Tibial nerve (tissue), 4 donors: ENCODE results near the gene KCNQ1. TPM values are rescaled to one million over a fixed set of nuclear protein-coding genes. Genes with fewer than 3 reads are reported as not detected.

ENCODE experiments used
- DNase-seq, 2 donors: peaks; one replicate each; pipeline ENCODE4 v3.0.0-alpha.2; 2019; ENCODE audit warnings: low spot score in 2 of 2
- H3K27ac ChIP-seq, 4 donors: fragments of 200-600 bp; sonication (generic) in 3 of 4; one replicate each; pipeline ENCODE4 v1.5.1; 2017 to 2019; ENCODE audit warnings: mild to moderate bottlenecking in 1 of 4
- H3K27me3 ChIP-seq, 2 donors: fragments of 200-600 bp; sonication (generic) in 1 of 2; one replicate each; pipeline versions ENCODE4 v1.5.1 to v1.6.0; 2017 to 2019
- H3K36me3 ChIP-seq, 3 donors: fragments of 200-600 bp; sonication (generic); one replicate each; pipeline ENCODE4 v1.5.1; 2018 to 2019
- H3K4me1 ChIP-seq, 4 donors: fragments of 200-600 bp; sonication (generic) in 3 of 4; one replicate each; pipeline ENCODE4 v1.5.1; 2017 to 2019
- H3K4me3 ChIP-seq, 4 donors: fragments of 200-600 bp; sonication (generic) in 3 of 4; one replicate each; pipeline ENCODE4 v1.5.1; 2017 to 2019; ENCODE audit warnings: mild to moderate bottlenecking in 1 of 4, moderate library complexity in 1 of 4
- H3K9me3 ChIP-seq, 4 donors: fragments of 200-600 bp; sonication (generic) in 3 of 4; one replicate each; pipeline ENCODE4 v1.5.1; 2017 to 2019
- CTCF ChIP-seq, 5 experiments: fragments of 200-600 bp in 3 of 5; fragments of 450-650 bp in 2 of 5; sonication (generic) in 3 of 5; IDR thresholded peaks; one replicate each; pipeline ENCODE4 v1.5.1; 2016 to 2019; ENCODE audit warnings: antibody characterized with exemption in 5 of 5, mild to moderate bottlenecking in 3 of 5, moderate library complexity in 2 of 5
- EP300 ChIP-seq, 2 donors: sonication (generic); formaldehyde crosslinking; IDR thresholded peaks; one replicate each; pipeline ENCODE4 v1.6.1; 2017; ENCODE audit warnings: antibody characterized with exemption in 2 of 2, mild to moderate bottlenecking in 1 of 2
- POLR2A ChIP-seq, 2 donors: fragments of 450-650 bp; IDR thresholded peaks; one replicate each; pipeline ENCODE4 v1.6.1; 2017; ENCODE audit warnings: antibody characterized with exemption in 2 of 2, mild to moderate bottlenecking in 2 of 2, moderate library complexity in 2 of 2
- WGBS, 2 donors: methylation state at CpG; one replicate each; pipeline ENCODE4 v1.1.5; 2018; 5-methylcytosine and 5-hydroxymethylcytosine counted together
- total RNA-seq, 4 donors: library from RNA; depleted of rRNA; stranded (reverse); fragments of >200 nt; gene quantifications; one replicate each; pipeline ENCODE4 v1.1.0, GENCODE V29; 2016

Gene KCNQ1
- total RNA-seq, 4 donors from 2014 or later, result 3.5 to 11.4 (median 7.5) TPM

- Histone ChIP-seq H3K27me3 (no peaks in the 10 kb centered on the region), H3K4me1 (peaks cover 0 to 16% (median 0%) of the 10 kb centered on the region in 4 donors), H3K36me3 (no peaks in the 10 kb centered on the region), H3K27ac (no peak overlapping the region), H3K9me3 (no peaks in the 10 kb centered on the region), H3K4me3 (no peak overlapping the region)
- 73 to 84% methylated on average over 10 to 11 of the region's 11 CpGs for WGBS, 2 donors
- DNase-seq, result no peak
- TF ChIP-seq EP300 (IDR thresholded peaks at IDR 0.05), result no peak
- TF ChIP-seq CTCF (IDR thresholded peaks at IDR 0.05), result no peak
- TF ChIP-seq POLR2A (IDR thresholded peaks at IDR 0.05), result no peak
These were observed 393.3 kb downstream of the KCNQ1 start for GRCh38 chr11:2838091-2838490.

- 95 to 96% methylated on average over 10 to 17 of the region's 25 CpGs for WGBS, 2 donors
These were observed 394.0 kb downstream of the KCNQ1 start for GRCh38 chr11:2838676-2839294.

GRCh38 chr11:2839395-2839943 lies 394.7 kb downstream of the KCNQ1 start:
- no peak for TF ChIP-seq EP300 (IDR thresholded peaks at IDR 0.05)
- TF ChIP-seq CTCF (IDR thresholded peaks at IDR 0.05), result no peak
- no peak for TF ChIP-seq POLR2A (IDR thresholded peaks at IDR 0.05)
- no peak overlapping the region for H3K4me3 ChIP-seq

More at GRCh38 chr11:2838676-2839294, 394.0 kb downstream of the KCNQ1 start:
- H3K4me3 ChIP-seq, result no peak overlapping the region
- H3K27me3 ChIP-seq, result no peaks in the 10 kb centered on the region
- no peaks in the 10 kb centered on the region for H3K9me3 ChIP-seq
- no peak for TF ChIP-seq EP300 (IDR thresholded peaks at IDR 0.05)
- no peak for TF ChIP-seq CTCF (IDR thresholded peaks at IDR 0.05)
- TF ChIP-seq POLR2A (IDR thresholded peaks at IDR 0.05), result no peak
- H3K27ac ChIP-seq, result no peak overlapping the region
- peaks cover 0 to 16% (median 0%) of the 10 kb centered on the region in 4 donors for H3K4me1 ChIP-seq
- no peak for DNase-seq
- no peaks in the 10 kb centered on the region for H3K36me3 ChIP-seq

GRCh38 chr11:2841411-2842190 lies 396.8 kb downstream of the KCNQ1 start:
- Histone ChIP-seq H3K27ac (no peak overlapping the region), H3K4me1 (peaks cover 0 to 12% (median 0%) of the 10 kb centered on the region in 4 donors), H3K36me3 (no peaks in the 10 kb centered on the region), H3K9me3 (no peaks in the 10 kb centered on the region), H3K27me3 (no peaks in the 10 kb centered on the region), H3K4me3 (no peak overlapping the region)
- DNase-seq, result no peak
- WGBS, 2 donors, result 88 to 96% methylated on average over 11 to 26 of the region's 26 CpGs
- TF ChIP-seq EP300 (IDR thresholded peaks at IDR 0.05) (no peak), CTCF (IDR thresholded peaks at IDR 0.05) (no peak)

More at GRCh38 chr11:2839395-2839943, 394.7 kb downstream of the KCNQ1 start:
- WGBS, 2 donors, result 71 to 82% methylated on average over 23 of the region's 23 CpGs
- no peaks in the 10 kb centered on the region for H3K27me3 ChIP-seq
- H3K4me1 ChIP-seq, result peaks cover 0 to 16% (median 0%) of the 10 kb centered on the region in 4 donors
- DNase-seq, result no peak
- H3K36me3 ChIP-seq, result no peaks in the 10 kb centered on the region
- H3K27ac ChIP-seq, result no peak overlapping the region
- H3K9me3 ChIP-seq, result no peaks in the 10 kb centered on the region

GRCh38 chr11:2842876-2843275 lies 398.1 kb downstream of the KCNQ1 start:
- WGBS, 2 donors, result 90 to 93% methylated on average over 13 to 16 of the region's 16 CpGs
- Histone ChIP-seq H3K27me3 (no peaks in the 10 kb centered on the region), H3K27ac (no peak overlapping the region), H3K9me3 (no peaks in the 10 kb centered on the region), H3K4me3 (no peak overlapping the region), H3K4me1 (no peaks in the 10 kb centered on the region), H3K36me3 (no peaks in the 10 kb centered on the region)
- DNase-seq, result no peak
- no peak for TF ChIP-seq POLR2A (IDR thresholded peaks at IDR 0.05)
- TF ChIP-seq EP300 (IDR thresholded peaks at IDR 0.05), result no peak
- no peak for TF ChIP-seq CTCF (IDR thresholded peaks at IDR 0.05)
